Measurements from ENCODE around the gene PRTFDC1.
A peak's percentile ranks its signal among the peaks of the same experiment; 100 is the strongest.

Gene PRTFDC1, protein sequence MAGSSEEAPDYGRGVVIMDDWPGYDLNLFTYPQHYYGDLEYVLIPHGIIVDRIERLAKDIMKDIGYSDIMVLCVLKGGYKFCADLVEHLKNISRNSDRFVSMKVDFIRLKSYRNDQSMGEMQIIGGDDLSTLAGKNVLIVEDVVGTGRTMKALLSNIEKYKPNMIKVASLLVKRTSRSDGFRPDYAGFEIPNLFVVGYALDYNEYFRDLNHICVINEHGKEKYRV

DNA sequence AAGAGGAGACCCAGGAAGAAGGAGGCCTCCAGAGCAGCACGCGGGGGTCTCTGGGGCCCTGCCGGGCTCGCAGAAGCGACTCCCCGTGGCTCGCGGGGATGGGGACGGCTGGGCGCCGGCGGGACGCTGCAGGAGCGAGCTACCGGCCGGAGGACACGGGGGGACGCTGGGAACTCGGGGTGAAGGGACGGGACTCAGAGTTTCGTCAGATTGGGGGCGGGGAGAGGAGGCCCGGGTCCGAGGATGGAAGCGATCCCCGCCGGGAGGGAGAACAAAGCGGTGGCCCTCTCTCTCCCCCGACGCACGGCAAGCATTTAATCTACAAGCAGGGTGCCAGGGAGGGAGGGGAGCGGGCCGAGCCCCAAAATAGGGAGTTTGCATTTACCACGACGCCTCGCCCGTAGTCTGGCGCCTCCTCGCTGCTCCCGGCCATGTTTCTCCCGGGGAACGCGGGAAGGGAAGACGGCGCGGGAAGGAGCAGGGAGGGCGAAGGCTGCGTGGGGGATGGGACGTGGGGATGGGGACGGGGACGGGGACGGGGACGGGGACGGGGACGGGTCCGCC lies at the start of gene PRTFDC1:
Gene PRTFDC1 (minus strand): TSS at position 464 of the 564 bp plus-strand sequence. CDS start 31 bp downstream, at position 433.
- Histone ChIP-seq H3K36me3 (replicated peaks; ENCODE audit: insufficient read depth, low read length) (no peaks in the 10 kb centered on the region), H3F3A (ENCODE audit: insufficient read depth, low read length) (no peaks in the 10 kb centered on the region), H3K9me3 (replicated peaks; ENCODE audit: insufficient read depth, low read length) (no peaks in the 10 kb centered on the region), H3K79me2 (ENCODE audit: low read length) (no peaks in the 10 kb centered on the region), H3K4me2 (ENCODE audit: low read depth, low read length) (peak within 1 kb of the TSS; percentile 59), H3K27ac (ENCODE audit: low read length) (no peak within 1 kb of the TSS), H3K27me3 (replicated peaks; ENCODE audit: insufficient read depth, low read length) (no peaks in the 10 kb centered on the region), H3K9ac (ENCODE audit: low read length) (peak within 1 kb of the TSS; percentile 29; the same call in 1 of the 2 replicates), H3K9me2 (replicated peaks; ENCODE audit: insufficient read depth, low read length) (no peaks in the 10 kb centered on the region), H3K4me1 (ENCODE audit: low read length) (no peaks in the 10 kb centered on the region), H4K20me1 (ENCODE audit: insufficient read depth, low read length) (no peaks in the 10 kb centered on the region), H3K4me3 (ENCODE audit: low read length) (peak within 1 kb of the TSS; percentile 59), H2AFZ (ENCODE audit: low read length) (peak within 1 kb of the TSS; percentile 77)
- TF ChIP-seq, protein P1, sequence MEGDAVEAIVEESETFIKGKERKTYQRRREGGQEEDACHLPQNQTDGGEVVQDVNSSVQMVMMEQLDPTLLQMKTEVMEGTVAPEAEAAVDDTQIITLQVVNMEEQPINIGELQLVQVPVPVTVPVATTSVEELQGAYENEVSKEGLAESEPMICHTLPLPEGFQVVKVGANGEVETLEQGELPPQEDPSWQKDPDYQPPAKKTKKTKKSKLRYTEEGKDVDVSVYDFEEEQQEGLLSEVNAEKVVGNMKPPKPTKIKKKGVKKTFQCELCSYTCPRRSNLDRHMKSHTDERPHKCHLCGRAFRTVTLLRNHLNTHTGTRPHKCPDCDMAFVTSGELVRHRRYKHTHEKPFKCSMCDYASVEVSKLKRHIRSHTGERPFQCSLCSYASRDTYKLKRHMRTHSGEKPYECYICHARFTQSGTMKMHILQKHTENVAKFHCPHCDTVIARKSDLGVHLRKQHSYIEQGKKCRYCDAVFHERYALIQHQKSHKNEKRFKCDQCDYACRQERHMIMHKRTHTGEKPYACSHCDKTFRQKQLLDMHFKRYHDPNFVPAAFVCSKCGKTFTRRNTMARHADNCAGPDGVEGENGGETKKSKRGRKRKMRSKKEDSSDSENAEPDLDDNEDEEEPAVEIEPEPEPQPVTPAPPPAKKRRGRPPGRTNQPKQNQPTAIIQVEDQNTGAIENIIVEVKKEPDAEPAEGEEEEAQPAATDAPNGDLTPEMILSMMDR (IDR thresholded peaks at IDR 0.05; ENCODE audit: low read length), result no peak
- TF ChIP-seq EZH2phosphoT487 (IDR thresholded peaks at IDR 0.05; ENCODE audit: low read length) (no peak), EZH2 (optimal IDR thresholded peaks at IDR 0.05; ENCODE audit: low read depth, low read length) (no peak)
- no peak for DNase-seq

- H4K20me1 ChIP-seq (ENCODE audit: insufficient read depth, low read length), result no peaks in the 10 kb centered on the region
- no peaks in the 10 kb centered on the region for H3K9me2 ChIP-seq (replicated peaks; ENCODE audit: insufficient read depth, low read length)
- no peak for DNase-seq
- H3K9ac ChIP-seq (ENCODE audit: low read length), result no peak overlapping the region
- no peaks in the 10 kb centered on the region for H3K9me3 ChIP-seq (replicated peaks; ENCODE audit: insufficient read depth, low read length)
- H2AFZ ChIP-seq (ENCODE audit: low read length), result no peak overlapping the region
- no peak overlapping the region for H3K4me2 ChIP-seq (ENCODE audit: low read depth, low read length)
- H3F3A ChIP-seq (ENCODE audit: insufficient read depth, low read length), result no peaks in the 10 kb centered on the region
- no peaks in the 10 kb centered on the region for H3K27me3 ChIP-seq (replicated peaks; ENCODE audit: insufficient read depth, low read length)
- no peak overlapping the region for H3K4me3 ChIP-seq (ENCODE audit: low read length)
- TF ChIP-seq, protein P1 (IDR thresholded peaks at IDR 0.05; ENCODE audit: low read length), result no peak
- TF ChIP-seq EZH2phosphoT487 (IDR thresholded peaks at IDR 0.05; ENCODE audit: low read length), result no peak
- TF ChIP-seq EZH2 (optimal IDR thresholded peaks at IDR 0.05; ENCODE audit: low read depth, low read length), result no peak
- no peaks in the 10 kb centered on the region for H3K4me1 ChIP-seq (ENCODE audit: low read length)
- H3K36me3 ChIP-seq (replicated peaks; ENCODE audit: insufficient read depth, low read length), result no peaks in the 10 kb centered on the region
- H3K27ac ChIP-seq (ENCODE audit: low read length), result no peak overlapping the region
- no peaks in the 10 kb centered on the region for H3K79me2 ChIP-seq (ENCODE audit: low read length)
Observed at GRCh38 chr10:24998044-24998443, 45.6 kb upstream of the PRTFDC1 start.

DNA sequence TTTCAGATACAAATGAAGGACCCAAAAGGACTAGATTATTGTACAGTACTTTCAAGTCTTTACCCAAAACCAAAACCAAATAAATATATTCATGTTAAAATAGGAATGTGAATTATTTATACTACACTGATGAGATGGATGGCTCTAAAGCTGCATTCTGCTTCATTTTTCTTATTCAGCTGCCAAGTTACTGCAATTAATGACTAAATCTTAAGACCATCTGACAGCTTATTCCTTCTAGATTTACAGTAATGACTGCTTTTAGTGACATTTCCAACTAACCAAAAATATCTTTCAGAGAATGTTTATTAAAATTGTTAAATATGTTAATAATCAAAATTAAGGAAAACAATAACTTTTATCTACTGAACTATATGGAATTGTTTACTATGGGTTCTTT lies 42.7 kb upstream of the PRTFDC1 start:
- no peak overlapping the region for H3K27ac ChIP-seq (ENCODE audit: low read length)
- DNase-seq, result no peak
- TF ChIP-seq, protein P1 (IDR thresholded peaks at IDR 0.05; ENCODE audit: low read length), result no peak
- TF ChIP-seq EZH2phosphoT487 (IDR thresholded peaks at IDR 0.05; ENCODE audit: low read length) (no peak), EZH2 (optimal IDR thresholded peaks at IDR 0.05; ENCODE audit: low read depth, low read length) (no peak)

More for the DNA sequence above, 42.7 kb upstream of the PRTFDC1 start:
- no peaks in the 10 kb centered on the region for H3K9me2 ChIP-seq (replicated peaks; ENCODE audit: insufficient read depth, low read length)
- H3K9ac ChIP-seq (ENCODE audit: low read length), result no peak overlapping the region
- no peaks in the 10 kb centered on the region for H3K9me3 ChIP-seq (replicated peaks; ENCODE audit: insufficient read depth, low read length)
- no peak overlapping the region for H3K4me2 ChIP-seq (ENCODE audit: low read depth, low read length)
- no peaks in the 10 kb centered on the region for H3K79me2 ChIP-seq (ENCODE audit: low read length)
- no peaks in the 10 kb centered on the region for H3K36me3 ChIP-seq (replicated peaks; ENCODE audit: insufficient read depth, low read length)
- no peaks in the 10 kb centered on the region for H3F3A ChIP-seq (ENCODE audit: insufficient read depth, low read length)
- H4K20me1 ChIP-seq (ENCODE audit: insufficient read depth, low read length), result no peaks in the 10 kb centered on the region
- no peak overlapping the region for H2AFZ ChIP-seq (ENCODE audit: low read length)
- H3K27me3 ChIP-seq (replicated peaks; ENCODE audit: insufficient read depth, low read length), result no peaks in the 10 kb centered on the region
- H3K4me1 ChIP-seq (ENCODE audit: low read length), result no peaks in the 10 kb centered on the region
- no peak overlapping the region for H3K4me3 ChIP-seq (ENCODE audit: low read length)
